Measurements from ENCODE around the gene VPS51. TPM values are rescaled to one million over a fixed set of nuclear protein-coding genes. Genes with fewer than 3 reads are reported as not detected.

Gene VPS51
- total RNA-seq, 1 experiment from 2014 or later: 89.5 TPM

GRCh38 chr11:65058419-65059054 is 37.5 kb upstream of the VPS51 start, which contains the start of gene NAALADL1:
Gene NAALADL1 (minus strand): TSS chr11:65058553. CDS start chr11:65058521, 32 bp downstream.
- DNase-seq (ENCODE audit: low read depth, low spot score) (no peak), ATAC-seq (no peak)
- H3K4me2 ChIP-seq (ENCODE audit: low read length): no peak within 1 kb of the TSS
- no TSS peak for BruUV-seq (replicated peaks)
- ChIA-PET CTCF (no interaction called here), RAD21 (ENCODE audit: low non-redundant PET in 1 of 2, low total read pairs in 2 of 2, uncharacterized antibody in 2 of 2, unreplicated experiment in 2 of 2) (no interaction called here), POLR2A (no interaction called here)
- no peaks in the 10 kb centered on the region for H3K36me3 ChIP-seq (ENCODE audit: control insufficient read depth in 1 of 2, insufficient read depth in 2 of 2, low read length in 2 of 2)
- no peak within 1 kb of the TSS for H3K4me3 ChIP-seq (replicated peaks in 1 of 2; ENCODE audit: low read depth in 1 of 2, low read length in 2 of 2)
- H3K27me3 ChIP-seq (ENCODE audit: insufficient read depth, low read length): no peaks in the 10 kb centered on the region
- H2AFZ ChIP-seq (ENCODE audit: low read depth, low read length, poor library complexity, severe bottlenecking): no peak within 1 kb of the TSS
- no peaks in the 10 kb centered on the region for H3K9me2 ChIP-seq (ENCODE audit: insufficient read depth)
- H3K9ac ChIP-seq (ENCODE audit: low read length): no peak within 1 kb of the TSS
- intact Hi-C loops (cut with micrococcal nuclease): no loop called here
- H4K20me1 ChIP-seq (ENCODE audit: insufficient read depth): no peaks in the 10 kb centered on the region
- TF ChIP-seq EZH2 (IDR thresholded peaks at IDR 0.05) (no peak), ZNF274 (IDR thresholded peaks at IDR 0.05; ENCODE audit: low read depth, low read length) (no peak), SIN3A (IDR thresholded peaks at IDR 0.05; ENCODE audit: low read depth) (no peak), YY1 (IDR thresholded peaks at IDR 0.05; ENCODE audit: extremely low read depth, insufficient replicate concordance, low read depth, low read length) (no peak), POLR2A (IDR thresholded peaks at IDR 0.05; ENCODE audit: borderline replicate concordance, extremely low read depth, insufficient read depth, insufficient read length) (no peak), EZH2phosphoT487 (IDR thresholded peaks at IDR 0.05; ENCODE audit: borderline replicate concordance) (no peak), ATF3 (IDR thresholded peaks at IDR 0.05) (no peak), FOSL1 (IDR thresholded peaks at IDR 0.05; ENCODE audit: low read depth) (no peak), CBX3 (IDR thresholded peaks at IDR 0.05; ENCODE audit: low read depth) (no peak), ELF1 (IDR thresholded peaks at IDR 0.05; ENCODE audit: borderline replicate concordance, low read depth) (no peak), SP1 (IDR thresholded peaks at IDR 0.05; ENCODE audit: low read depth) (no peak), EGR1 (IDR thresholded peaks at IDR 0.05; ENCODE audit: low read depth) (no peak), RAD21 (IDR thresholded peaks at IDR 0.05; ENCODE audit: low read depth) (no peak), REST (IDR thresholded peaks at IDR 0.05; ENCODE audit: low read depth) (no peak), JUND (IDR thresholded peaks at IDR 0.05) (no peak), TCF7L2 (IDR thresholded peaks at IDR 0.05; ENCODE audit: borderline replicate concordance, extremely low read depth, insufficient read depth, insufficient read length) (no peak), ZBTB33 (IDR thresholded peaks at IDR 0.05; ENCODE audit: extremely low read depth, insufficient replicate concordance, low read length) (no peak), ZFX (IDR thresholded peaks at IDR 0.05) (no peak), SRF (IDR thresholded peaks at IDR 0.05; ENCODE audit: low read depth) (no peak)
- TF ChIP-seq, protein P1, sequence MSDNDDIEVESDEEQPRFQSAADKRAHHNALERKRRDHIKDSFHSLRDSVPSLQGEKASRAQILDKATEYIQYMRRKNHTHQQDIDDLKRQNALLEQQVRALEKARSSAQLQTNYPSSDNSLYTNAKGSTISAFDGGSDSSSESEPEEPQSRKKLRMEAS (IDR thresholded peaks at IDR 0.05): no peak
- no peaks in the 10 kb centered on the region for H3K4me1 ChIP-seq (ENCODE audit: control insufficient read depth in 1 of 2, insufficient read depth in 2 of 2, low read length in 2 of 2)
- no peaks in the 10 kb centered on the region for H3K9me3 ChIP-seq (ENCODE audit: control insufficient read depth in 1 of 2, insufficient read depth in 1 of 2, low read depth in 1 of 2, low read length in 2 of 2)
- no peak within 1 kb of the TSS for H3K27ac ChIP-seq (ENCODE audit: low read depth, low read length)
- no peaks in the 10 kb centered on the region for H3K79me2 ChIP-seq (ENCODE audit: insufficient read depth, low read length)

Data from HCT116 (cell line).